IPS-NIHi11 (cell line): ENCODE data around the gene SUCO.
"Not testable (repeated sequence)": the region's sequence is repeated elsewhere in the genome, so short reads cannot be mapped to it uniquely, and the experiment has no call there.

Experiments
- DNase-seq: peaks from one replicate; pipeline ENCODE4 v3.0.0; 2012; ENCODE audit warnings: mixed read lengths, low spot score

The SUCO gene, protein sequence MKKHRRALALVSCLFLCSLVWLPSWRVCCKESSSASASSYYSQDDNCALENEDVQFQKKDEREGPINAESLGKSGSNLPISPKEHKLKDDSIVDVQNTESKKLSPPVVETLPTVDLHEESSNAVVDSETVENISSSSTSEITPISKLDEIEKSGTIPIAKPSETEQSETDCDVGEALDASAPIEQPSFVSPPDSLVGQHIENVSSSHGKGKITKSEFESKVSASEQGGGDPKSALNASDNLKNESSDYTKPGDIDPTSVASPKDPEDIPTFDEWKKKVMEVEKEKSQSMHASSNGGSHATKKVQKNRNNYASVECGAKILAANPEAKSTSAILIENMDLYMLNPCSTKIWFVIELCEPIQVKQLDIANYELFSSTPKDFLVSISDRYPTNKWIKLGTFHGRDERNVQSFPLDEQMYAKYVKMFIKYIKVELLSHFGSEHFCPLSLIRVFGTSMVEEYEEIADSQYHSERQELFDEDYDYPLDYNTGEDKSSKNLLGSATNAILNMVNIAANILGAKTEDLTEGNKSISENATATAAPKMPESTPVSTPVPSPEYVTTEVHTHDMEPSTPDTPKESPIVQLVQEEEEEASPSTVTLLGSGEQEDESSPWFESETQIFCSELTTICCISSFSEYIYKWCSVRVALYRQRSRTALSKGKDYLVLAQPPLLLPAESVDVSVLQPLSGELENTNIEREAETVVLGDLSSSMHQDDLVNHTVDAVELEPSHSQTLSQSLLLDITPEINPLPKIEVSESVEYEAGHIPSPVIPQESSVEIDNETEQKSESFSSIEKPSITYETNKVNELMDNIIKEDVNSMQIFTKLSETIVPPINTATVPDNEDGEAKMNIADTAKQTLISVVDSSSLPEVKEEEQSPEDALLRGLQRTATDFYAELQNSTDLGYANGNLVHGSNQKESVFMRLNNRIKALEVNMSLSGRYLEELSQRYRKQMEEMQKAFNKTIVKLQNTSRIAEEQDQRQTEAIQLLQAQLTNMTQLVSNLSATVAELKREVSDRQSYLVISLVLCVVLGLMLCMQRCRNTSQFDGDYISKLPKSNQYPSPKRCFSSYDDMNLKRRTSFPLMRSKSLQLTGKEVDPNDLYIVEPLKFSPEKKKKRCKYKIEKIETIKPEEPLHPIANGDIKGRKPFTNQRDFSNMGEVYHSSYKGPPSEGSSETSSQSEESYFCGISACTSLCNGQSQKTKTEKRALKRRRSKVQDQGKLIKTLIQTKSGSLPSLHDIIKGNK (N-terminal part only)

DNA sequence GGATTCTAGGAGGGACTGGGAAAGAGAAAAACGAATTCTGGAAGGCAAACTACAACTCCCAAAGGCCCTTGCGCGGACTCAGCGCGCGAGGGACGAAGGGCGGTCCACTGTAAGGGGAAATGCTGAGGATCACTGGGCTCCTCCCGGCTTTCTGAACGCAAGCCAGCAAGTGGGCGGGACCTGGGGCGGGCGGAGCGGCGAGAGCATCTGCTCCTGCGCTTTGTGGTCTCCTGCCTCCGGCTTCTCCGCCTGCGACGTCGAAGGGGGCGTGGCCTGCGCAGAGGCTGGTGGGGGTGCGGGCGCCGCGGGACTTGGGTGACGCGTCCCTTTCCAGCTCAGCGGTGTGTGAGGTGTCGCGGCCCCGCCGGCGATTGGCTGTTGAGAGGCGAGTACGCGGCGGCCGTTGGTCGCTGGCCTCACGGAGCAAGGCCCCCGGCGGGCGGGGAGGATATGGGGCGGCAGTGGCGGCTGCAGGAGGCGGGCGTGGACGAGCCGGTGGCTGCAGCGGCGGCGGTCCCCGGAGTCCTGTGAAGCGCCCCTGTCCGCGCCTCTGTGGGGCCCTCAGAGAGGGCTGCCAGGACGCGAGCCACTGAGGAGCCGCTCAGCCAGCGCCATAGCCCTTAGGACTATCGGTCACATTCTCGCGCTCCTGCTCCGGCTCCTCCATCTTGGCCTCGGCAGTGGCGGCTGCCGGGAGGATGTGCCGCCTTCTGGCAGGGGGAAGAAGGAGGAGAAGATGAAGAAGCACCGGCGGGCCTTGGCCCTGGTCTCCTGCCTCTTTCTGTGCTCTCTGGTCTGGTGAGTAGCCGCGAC is at the start of gene SUCO:
Gene SUCO, plus strand, starts transcription at position 451 of the 813 bp plus-strand sequence. Its CDS starts 286 bp downstream, at position 737.
- peak; percentile 96 for DNase-seq

DNA sequence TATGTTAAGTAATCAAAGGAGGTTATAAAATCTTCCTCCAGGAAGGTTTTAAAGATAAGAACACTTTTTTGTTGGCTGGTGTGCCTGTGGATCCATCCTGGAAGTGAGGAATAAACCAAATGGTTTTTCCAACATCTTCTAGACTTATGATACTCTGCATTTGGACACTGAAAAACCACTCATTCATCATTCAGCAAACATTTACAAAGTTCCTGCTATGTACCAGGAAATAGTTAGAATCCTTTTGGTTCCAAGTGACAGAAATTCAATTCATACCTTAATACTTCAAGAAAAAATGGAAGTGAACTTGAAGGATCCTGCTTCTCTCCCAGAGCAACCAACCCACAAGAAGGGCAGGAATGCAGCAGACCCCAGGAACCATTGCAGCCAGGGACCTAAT is 49.5 kb upstream of the SUCO start:
- no peak for DNase-seq

DNA sequence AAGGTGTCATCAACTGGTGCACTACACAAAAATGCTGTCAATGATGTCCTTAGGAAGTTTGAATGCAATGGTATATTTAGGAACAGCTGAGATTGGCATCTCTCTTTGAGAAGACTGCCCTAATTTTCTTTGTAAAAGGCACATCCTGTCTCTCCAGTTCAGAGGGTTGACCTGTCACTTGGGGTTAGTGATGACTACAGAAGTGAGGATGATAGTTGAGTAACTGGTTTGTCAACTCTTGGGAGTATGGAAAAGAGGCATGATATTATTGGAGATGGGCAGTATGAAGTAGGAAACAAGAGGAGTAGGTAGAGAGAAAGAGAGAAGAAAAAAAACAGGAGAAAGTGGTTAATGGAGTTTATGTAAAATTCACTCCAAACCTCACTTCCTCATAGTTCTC is 48.7 kb upstream of the SUCO start:
- no peak for DNase-seq

DNA sequence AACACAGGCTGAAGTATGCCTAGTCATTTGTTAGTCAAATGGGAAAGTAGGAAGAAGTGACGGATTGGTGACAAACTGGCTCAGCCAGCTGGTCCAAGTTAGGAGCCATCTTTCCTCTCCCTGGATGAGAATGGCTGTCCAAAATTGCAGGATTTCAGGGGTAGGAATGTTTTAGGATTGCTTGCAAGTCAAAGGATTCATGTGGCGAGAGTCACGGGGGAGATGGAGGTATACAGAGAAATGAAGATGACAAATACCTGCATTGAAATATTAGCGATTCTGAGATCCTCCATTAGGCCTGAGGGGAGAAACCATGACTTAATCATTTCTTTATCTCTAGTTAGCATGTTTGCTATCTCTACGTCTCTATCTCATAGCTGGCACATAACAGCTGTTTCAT is 47.3 kb upstream of the SUCO start:
- DNase-seq = no peak

DNA sequence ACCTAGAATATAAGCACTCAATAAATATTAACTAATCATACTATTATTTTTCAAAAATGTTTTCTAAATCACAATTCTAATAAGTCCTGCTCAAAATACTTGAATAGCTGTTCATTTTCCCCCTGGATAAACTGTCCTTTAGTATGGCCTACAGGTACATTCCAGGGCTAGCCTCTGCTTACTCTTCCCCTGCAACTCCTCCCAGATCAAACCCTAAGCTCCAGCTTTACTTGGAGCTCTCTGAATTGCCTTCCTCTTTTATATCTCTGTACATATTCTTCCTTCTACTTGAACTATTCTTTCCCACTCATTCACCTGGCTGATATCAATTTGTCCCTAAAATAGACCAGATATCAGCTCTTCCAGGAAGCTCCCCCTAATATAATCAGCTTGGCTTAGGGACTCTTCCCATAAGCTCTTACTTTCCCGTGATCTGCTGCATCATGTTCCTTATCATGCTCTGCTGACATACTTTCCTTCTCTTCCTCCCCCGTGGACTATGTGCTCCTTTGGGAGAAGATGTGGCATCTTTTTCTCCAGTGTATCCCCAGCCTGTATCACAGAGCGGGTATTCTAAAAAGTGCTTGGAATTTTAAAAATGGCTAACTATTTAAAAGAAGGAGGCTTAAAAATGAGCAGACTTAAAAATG is 46.0 kb upstream of the SUCO start:
- DNase-seq = no peak

DNA sequence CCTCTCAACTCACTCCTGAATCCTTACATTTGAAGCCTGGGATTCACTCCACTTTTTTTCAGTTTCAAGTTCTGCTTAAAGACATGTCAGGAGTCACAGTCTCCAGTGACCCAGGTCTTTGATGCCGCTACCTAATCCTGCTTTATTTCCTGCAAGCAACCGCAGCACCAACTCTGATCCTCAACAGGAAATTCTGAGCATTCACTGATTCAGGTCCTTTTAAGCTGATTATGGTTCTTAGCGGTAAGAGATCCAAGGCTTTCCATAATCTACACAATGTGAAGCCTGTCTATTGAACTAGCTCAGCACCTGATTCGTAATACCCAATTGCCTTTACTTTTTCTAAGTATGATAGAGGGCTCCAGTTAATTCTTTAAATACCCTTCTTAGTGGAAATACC is 45.4 kb upstream of the SUCO start:
- no peak for DNase-seq

DNA sequence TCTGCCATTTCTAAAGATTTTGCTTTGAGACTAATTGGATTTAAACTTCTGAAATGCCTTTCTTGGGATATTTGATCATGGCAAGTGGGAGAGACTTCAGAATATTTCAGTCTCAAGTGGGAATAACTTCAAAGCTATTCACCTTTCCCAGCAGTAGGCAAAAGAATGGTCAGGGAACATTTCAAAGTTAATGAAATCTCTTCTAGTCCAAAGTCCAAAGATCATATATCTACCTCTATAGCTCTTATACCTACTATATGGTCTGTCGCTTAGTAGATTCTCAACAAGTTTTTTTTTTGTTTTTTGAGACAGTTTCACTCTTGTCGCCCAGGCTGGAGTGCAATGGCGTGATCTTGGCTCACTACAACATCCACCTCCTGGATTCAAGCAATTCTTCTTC is 44.6 kb upstream of the SUCO start:
- DNase-seq = no peak

DNA sequence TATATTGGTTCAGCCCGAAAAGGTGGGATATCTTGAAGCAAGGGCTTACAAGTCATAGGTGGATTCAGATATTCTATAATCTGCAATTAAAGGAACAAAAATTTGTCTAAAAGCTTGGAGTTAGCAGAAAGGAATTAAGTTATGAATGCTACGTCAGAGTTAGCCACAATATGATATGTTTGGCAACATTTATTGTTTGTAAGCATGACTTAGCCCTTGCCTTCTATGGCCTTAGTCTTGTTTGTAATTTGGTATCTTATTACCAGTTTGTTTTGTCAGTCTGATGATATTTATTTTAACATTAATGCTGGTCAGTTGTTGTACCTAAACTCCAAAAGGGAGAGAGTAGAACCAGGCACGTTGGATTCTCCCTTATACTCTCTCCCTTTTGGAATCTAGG is 43.1 kb upstream of the SUCO start:
- DNase-seq = no peak

DNA sequence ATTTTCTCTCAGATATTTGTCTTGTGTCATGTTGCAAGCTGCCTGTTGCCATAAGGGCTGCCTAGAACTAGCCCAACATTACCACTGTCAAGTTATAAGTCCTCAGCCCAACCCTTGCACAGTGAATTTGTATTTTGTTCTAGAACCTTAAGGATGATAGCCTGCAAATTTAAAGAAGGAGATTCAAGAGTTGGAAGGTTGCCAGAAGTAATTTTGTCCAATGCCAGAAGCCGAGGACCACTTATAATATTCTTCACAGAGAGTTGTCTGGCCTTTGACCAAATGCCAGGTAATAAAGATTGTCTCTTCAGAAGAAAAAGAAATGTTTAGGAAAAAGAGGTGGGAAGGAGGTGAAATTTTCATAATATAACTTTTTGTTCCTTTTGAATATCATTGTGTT is 40.5 kb upstream of the SUCO start:
- DNase-seq = no peak

DNA sequence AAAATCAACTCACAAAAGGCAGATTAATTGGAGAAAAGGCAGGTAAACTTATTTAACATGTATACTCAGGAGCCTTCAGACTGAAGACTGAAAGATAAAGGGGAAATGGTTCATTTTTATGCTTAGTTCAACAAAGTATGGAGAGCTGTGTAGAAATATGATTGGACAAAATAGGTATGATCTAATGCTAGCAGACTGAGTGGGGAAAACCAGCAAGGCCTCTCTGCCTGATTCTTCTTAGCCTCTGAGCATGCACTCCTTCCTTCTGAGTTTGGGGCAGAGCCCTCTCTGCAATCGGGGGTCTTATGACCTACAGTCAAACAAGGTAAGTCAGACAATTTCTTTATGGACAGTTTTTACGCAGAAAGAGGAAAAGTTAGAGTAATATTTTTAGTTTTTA is 38.8 kb upstream of the SUCO start:
- DNase-seq = no peak

DNA sequence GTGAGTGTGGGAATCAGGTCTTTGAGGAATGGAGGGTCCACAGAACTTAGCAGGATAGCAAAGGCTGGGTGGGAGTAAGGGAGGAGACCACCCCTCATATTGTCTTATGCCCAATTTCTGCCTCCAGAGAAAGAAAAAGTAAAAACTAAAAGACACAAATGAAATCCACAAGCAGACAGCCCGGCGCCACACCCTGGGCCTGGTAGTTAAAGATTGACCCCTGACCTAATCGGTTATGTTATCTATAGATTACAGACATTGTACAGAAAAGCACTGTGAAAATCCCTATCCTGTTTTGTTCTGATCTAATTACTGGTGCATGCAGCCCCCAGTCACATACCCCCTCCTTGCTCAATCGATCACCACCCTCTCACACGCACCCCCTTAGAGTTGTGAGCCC is 36.8 kb upstream of the SUCO start:
- not testable (repeated sequence) for DNase-seq

DNA sequence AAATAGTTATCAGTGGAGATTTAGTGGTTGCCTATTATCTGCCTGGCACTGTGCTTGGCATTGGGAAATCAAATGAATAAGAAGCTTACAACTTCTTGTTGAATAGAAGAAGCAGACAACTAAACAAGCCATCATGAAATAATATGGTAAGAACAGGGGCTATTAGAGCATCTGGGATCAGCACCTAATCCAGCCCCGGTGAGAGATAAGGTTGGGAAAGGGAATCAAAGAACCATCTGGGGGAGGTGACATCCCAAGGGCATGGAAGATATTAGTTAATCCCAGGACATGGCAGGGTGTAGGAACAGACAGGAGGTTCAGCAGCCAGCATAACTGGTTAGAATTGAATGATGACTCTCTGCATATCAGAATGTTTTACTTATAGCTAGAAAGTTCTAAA is 36.3 kb upstream of the SUCO start:
- no peak for DNase-seq

DNA sequence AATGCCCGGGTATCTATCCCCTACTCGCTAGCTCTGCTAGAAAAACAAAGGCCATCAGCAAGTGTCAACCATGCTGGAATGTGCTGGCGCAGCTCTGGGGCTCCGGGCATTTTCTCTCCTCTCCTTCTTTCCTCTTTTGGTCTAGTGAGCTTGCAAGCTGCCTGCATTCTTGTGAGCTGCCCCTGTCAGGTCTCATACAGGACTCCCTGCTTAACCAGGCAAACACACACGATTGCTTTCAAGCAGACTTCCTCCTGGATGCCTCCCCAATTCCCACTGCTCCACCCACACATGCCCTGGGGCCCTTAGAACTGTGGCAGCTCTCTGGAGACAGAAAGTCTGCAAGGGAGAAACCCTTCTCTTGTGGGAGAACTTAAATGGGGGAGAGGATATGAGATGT is 35.7 kb upstream of the SUCO start:
- peak; percentile 55 for DNase-seq

DNA sequence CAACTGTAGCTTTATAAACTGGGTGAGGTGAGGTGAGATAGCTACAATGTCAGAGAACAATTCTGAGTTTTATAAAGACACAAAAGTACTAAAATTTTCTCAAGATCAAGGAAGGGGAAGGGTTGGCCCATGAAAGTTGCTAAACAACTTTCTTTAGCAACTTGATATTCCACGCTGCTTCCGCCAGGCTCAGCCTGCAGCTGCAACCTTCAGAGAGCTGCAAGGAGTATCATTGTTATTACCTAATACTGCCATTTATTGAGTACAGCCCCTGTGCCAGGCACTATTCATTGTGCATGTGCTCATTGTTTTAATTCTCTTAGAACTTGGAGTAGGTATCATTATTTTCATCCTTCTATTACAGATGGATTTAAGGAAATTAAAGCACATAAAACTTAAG is 34.1 kb upstream of the SUCO start:
- DNase-seq = no peak

DNA sequence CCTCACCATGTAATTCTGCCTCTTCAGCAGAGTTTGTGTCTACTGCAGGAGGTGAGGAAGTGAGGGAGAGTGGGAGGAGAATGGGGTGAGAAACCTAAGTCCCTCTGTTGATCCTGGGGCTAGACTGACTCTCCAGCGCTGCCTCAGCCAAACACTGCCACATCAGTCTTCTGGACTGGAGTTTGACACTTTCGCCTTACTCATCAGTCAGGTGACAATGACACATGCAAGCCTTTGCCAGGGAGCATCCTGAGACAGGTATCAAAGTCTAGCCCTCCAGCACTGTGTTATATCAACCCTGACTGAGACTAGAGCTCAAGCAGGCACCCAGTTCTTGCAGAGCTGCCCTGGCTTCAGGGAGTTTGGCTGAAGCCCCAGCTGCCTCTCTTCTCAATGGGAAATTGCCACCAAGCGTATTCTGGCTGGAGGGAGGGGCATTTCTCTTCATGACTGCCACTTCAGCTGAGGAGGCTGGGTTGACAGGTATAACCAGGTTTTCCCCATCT is 33.3 kb upstream of the SUCO start:
- no peak for DNase-seq

DNA sequence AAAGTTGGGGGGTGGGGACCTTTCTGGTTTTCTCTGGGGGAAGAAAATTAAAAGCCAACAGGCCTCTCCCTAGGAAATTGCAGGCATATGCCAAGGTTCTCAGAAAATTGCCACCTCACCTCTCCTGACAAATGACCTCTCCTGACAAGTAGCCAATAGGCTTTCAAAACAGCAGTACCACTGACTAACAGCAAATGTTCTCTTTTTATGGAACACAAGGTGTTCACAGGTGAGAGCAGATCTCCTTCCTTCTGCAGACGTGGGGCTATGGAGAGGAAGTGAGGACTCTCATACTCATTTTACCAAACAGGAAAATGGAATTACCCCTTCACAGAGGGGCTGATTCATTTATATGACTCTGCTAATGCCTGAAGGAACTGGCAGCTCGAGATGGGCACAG is 32.7 kb upstream of the SUCO start:
- DNase-seq = no peak

DNA sequence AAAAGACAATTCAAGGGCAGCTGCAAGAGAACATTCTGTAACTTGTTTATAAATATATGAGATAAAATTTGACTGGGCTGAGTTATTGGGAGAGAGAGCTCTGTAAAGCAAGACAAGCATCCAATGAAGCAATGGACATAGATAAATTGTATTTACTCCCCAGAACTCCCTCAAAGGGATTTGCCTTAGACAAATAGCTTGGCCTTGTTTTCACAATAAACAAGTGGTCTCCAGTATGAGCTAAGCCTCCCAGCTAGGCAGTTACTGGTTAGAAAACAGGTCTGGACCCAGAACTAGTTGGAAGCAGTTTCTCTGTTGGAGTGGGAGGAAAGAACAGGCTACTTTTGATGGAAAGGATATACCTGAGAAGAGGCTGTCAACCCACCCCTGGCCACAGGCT is 25.2 kb upstream of the SUCO start:
- DNase-seq = no peak

DNA sequence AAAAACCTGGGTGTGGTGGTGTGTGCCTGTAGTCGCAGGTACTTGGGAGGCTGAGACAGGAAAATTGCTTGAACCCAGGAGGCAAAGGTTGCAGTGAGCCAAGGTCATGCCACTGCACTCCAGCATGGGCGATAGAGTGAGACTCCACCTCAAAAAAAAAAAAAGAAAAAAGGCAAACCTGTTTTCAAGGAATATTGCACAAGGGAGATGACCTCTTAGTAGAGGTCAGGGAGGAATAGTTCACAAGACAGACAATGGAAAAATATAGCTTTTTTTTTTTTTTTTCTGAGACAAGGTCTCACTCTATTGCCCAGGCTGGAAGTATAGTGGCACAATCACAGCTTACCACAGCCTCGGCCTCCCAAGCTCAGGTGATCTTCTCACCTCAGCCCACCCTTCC is 22.5 kb upstream of the SUCO start:
- DNase-seq = no peak

DNA sequence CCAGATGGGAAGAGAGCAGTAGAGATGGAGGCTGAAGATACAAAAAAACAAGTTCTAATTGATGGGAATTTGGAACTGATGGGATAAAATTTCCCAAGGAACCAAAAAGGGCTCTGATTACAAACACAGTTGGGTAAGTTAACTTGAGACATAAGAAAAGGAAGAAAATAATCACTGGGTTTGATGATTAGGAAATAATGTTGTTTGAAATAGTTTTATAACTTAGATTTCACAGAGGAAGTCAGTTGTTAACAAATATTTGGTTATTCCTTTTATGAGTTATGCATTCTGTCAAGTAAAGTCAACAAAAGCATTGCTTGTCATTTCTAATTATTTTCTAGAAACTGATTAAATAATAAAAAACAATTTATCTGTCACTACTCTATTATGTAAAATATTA is 20.4 kb upstream of the SUCO start:
- DNase-seq = no peak

DNA sequence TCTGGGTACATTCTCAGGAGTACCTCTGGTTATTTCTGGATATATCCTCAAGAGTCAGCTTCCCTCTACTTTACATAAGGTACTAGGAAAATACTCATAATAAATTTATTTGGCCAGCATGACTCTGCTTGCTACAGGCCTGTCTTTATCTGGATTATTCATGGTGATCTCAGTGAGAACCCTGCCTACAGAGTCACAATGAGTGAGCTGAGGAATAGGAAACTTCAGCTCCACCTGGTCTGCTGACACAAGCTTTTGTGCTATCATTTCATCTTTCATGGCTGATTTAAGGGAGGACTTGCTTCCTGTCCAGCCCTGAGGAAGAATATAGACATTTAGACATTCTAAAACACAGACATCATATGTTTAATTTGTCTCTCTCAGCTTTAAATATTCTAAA is 19.5 kb upstream of the SUCO start:
- DNase-seq = no peak

DNA sequence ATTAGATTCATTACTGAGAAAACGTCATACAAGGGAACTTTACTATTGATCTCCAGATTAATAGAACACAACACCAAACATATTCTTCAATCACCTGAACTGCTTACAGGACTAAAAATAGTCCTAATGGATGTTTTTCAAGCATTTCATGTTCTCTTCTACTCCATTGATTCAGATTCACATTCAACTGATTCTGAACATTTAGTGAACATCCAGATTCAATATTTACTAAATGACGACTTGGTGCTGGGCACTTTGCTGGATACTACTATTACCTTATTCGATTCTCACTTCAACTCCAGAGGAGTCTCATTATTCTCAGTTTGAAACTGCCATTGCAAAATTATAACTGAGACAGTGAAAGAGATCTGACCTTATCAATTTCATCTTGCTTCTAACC is 18.8 kb upstream of the SUCO start:
- DNase-seq = no peak
